Measurements from ENCODE around the gene TAF4.

TAF4 gene

DNA sequence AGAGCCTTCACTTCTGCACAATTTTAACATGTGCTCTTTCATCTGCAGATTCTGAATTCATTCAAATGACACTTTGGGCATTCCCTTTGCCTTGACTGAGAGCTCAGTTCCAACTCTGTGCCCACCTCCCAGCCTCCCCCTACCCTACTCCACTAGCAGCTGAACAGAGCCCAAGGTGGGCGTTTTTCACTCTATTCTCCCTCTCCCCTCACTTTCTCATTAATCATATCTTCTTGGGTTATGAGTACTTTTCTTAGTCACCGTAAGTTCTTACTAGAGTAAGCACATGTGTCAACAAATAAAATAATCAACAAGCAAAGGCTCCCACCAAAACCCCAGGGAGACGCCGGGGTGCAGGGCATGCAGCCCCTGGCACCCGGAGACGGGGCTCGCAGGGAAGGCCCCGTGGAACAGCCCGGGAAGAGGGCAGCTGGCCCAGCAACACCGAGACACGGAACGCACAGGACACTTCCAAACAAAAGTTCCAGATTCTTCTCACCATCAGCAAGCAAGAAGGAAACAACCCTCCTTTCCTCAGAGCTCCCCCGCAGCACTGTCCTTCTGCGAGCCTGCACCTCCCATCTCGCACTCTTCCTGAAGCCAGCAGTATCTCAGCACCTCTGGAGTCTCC is 34.1 kb downstream of the TAF4 start:
- Histone ChIP-seq H3K36me3 (ENCODE audit: control insufficient read depth in 5 of 5, insufficient read depth in 5 of 5, low read length in 5 of 5) (no peaks in the 10 kb centered on the region), H3K27ac (ENCODE audit: low read depth, low read length) (no peak overlapping the region), H3K9ac (ENCODE audit: low read length in 5 of 5) (no peak overlapping the region), H3K9me3 (ENCODE audit: control insufficient read depth in 5 of 5, low read length in 5 of 5) (no peaks in the 10 kb centered on the region), H3K27me3 (ENCODE audit: control insufficient read depth in 5 of 5, insufficient read depth in 4 of 5, low read length in 5 of 5) (no peaks in the 10 kb centered on the region), H3K4me1 (ENCODE audit: control insufficient read depth in 5 of 5, insufficient read depth in 5 of 5, low read length in 5 of 5) (peaks cover 0 to 13% (median 9%) of the 10 kb centered on the region in 5 donors), H3K4me3 (ENCODE audit: low read depth in 1 of 5, low read length in 5 of 5) (no peak overlapping the region)

- no peak overlapping the region for H3K9ac ChIP-seq (ENCODE audit: low read length in 5 of 5)
- H3K27ac ChIP-seq (ENCODE audit: low read depth, low read length), result no peak overlapping the region
- H3K4me1 ChIP-seq (ENCODE audit: control insufficient read depth in 5 of 5, insufficient read depth in 5 of 5, low read length in 5 of 5), result peaks cover 4 to 19% (median 15%) of the 10 kb centered on the region in 5 donors
- no peaks in the 10 kb centered on the region for H3K27me3 ChIP-seq (ENCODE audit: control insufficient read depth in 5 of 5, insufficient read depth in 4 of 5, low read length in 5 of 5)
- H3K4me3 ChIP-seq (ENCODE audit: low read depth in 1 of 5, low read length in 5 of 5), result no peak overlapping the region
- H3K36me3 ChIP-seq (ENCODE audit: control insufficient read depth in 5 of 5, insufficient read depth in 5 of 5, low read length in 5 of 5), result no peaks in the 10 kb centered on the region
- H3K9me3 ChIP-seq (ENCODE audit: control insufficient read depth in 5 of 5, low read length in 5 of 5), result no peaks in the 10 kb centered on the region
These were observed 34.7 kb downstream of the TAF4 start for GRCh38 chr20:62030834-62031434.

DNA sequence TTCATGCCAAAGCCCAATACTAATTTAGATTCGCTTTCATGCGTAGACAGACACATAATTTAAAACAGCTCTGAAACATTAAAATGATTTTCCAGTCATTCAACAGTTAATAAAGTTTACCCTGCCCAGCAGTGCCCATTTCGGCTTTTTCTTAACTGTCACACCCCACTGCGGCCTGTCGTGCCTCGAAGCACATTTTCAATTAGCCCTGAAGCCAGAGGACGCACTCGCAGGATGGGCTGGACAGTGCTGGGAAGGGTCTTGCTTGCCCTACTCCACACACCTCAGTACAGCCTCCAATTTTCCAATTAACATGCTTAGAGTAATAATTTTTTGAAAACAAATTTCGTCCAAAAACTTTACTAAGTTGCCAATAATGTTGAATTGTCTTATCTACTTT is 35.3 kb downstream of the TAF4 start:
- H3K4me3 ChIP-seq (ENCODE audit: low read depth in 1 of 5, low read length in 5 of 5), result no peak overlapping the region
- H3K4me1 ChIP-seq (ENCODE audit: control insufficient read depth in 5 of 5, insufficient read depth in 5 of 5, low read length in 5 of 5), result peaks cover 5 to 25% (median 20%) of the 10 kb centered on the region in 5 donors
- H3K27me3 ChIP-seq (ENCODE audit: control insufficient read depth in 5 of 5, insufficient read depth in 4 of 5, low read length in 5 of 5), result no peaks in the 10 kb centered on the region
- H3K36me3 ChIP-seq (ENCODE audit: control insufficient read depth in 5 of 5, insufficient read depth in 5 of 5, low read length in 5 of 5), result no peaks in the 10 kb centered on the region
- no peaks in the 10 kb centered on the region for H3K9me3 ChIP-seq (ENCODE audit: control insufficient read depth in 5 of 5, low read length in 5 of 5)
- no peak overlapping the region for H3K27ac ChIP-seq (ENCODE audit: low read depth, low read length)
- no peak overlapping the region for H3K9ac ChIP-seq (ENCODE audit: low read length in 5 of 5)

DNA sequence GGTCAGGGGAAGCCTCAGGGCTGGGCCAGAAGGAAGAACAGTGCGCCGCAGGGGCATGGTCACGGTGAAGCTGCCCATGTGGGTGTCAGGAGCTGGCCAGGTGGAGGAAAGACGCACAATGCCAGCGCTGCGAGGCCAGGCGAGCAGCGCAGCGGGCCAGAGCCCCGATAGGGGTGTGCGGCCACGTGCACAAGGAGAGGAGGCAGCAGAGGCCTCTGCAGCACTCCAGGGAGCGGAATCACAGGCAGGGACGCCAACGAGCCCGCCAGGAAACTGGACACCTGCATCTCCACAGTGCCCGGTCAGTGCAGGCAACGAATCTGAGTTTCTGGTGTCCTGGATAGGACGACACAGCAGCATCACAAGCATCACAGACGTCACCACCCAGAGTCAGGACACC is 35.7 kb downstream of the TAF4 start:
- no peak overlapping the region for H3K4me3 ChIP-seq (ENCODE audit: low read depth in 1 of 5, low read length in 5 of 5)
- H3K36me3 ChIP-seq (ENCODE audit: control insufficient read depth in 5 of 5, insufficient read depth in 5 of 5, low read length in 5 of 5), result no peaks in the 10 kb centered on the region
- no peaks in the 10 kb centered on the region for H3K27me3 ChIP-seq (ENCODE audit: control insufficient read depth in 5 of 5, insufficient read depth in 4 of 5, low read length in 5 of 5)
- no peak overlapping the region for H3K27ac ChIP-seq (ENCODE audit: low read depth, low read length)
- H3K9me3 ChIP-seq (ENCODE audit: control insufficient read depth in 5 of 5, low read length in 5 of 5), result no peaks in the 10 kb centered on the region
- no peak overlapping the region for H3K9ac ChIP-seq (ENCODE audit: low read length in 5 of 5)
- H3K4me1 ChIP-seq (ENCODE audit: control insufficient read depth in 5 of 5, insufficient read depth in 5 of 5, low read length in 5 of 5), result peaks cover 6 to 29% (median 23%) of the 10 kb centered on the region in 5 donors

GRCh38 chr20:62029296-62029695 is 36.4 kb downstream of the TAF4 start:
- peaks cover 6 to 31% (median 24%) of the 10 kb centered on the region in 5 donors for H3K4me1 ChIP-seq (ENCODE audit: control insufficient read depth in 5 of 5, insufficient read depth in 5 of 5, low read length in 5 of 5)
- H3K4me3 ChIP-seq (ENCODE audit: low read depth in 1 of 5, low read length in 5 of 5), result no peak overlapping the region
- no peaks in the 10 kb centered on the region for H3K27me3 ChIP-seq (ENCODE audit: control insufficient read depth in 5 of 5, insufficient read depth in 4 of 5, low read length in 5 of 5)
- H3K27ac ChIP-seq (ENCODE audit: low read depth, low read length), result no peak overlapping the region
- H3K9me3 ChIP-seq (ENCODE audit: control insufficient read depth in 5 of 5, low read length in 5 of 5), result no peaks in the 10 kb centered on the region
- H3K36me3 ChIP-seq (ENCODE audit: control insufficient read depth in 5 of 5, insufficient read depth in 5 of 5, low read length in 5 of 5), result no peaks in the 10 kb centered on the region
- H3K9ac ChIP-seq (ENCODE audit: low read length in 5 of 5), result no peak overlapping the region

- H3K4me3 ChIP-seq (ENCODE audit: low read depth in 1 of 5, low read length in 5 of 5), result no peak overlapping the region
- H3K9me3 ChIP-seq (ENCODE audit: control insufficient read depth in 5 of 5, low read length in 5 of 5), result no peaks in the 10 kb centered on the region
- H3K27ac ChIP-seq (ENCODE audit: low read depth, low read length), result no peak overlapping the region
- peaks cover 6 to 31% (median 24%) of the 10 kb centered on the region in 5 donors for H3K4me1 ChIP-seq (ENCODE audit: control insufficient read depth in 5 of 5, insufficient read depth in 5 of 5, low read length in 5 of 5)
- no peaks in the 10 kb centered on the region for H3K27me3 ChIP-seq (ENCODE audit: control insufficient read depth in 5 of 5, insufficient read depth in 4 of 5, low read length in 5 of 5)
- H3K9ac ChIP-seq (ENCODE audit: low read length in 5 of 5), result no peak overlapping the region
- H3K36me3 ChIP-seq (ENCODE audit: control insufficient read depth in 5 of 5, insufficient read depth in 5 of 5, low read length in 5 of 5), result no peaks in the 10 kb centered on the region
These were observed 37.3 kb downstream of the TAF4 start for GRCh38 chr20:62028384-62028783.

GRCh38 chr20:62027698-62028321 is 37.9 kb downstream of the TAF4 start:
- Histone ChIP-seq H3K27me3 (ENCODE audit: control insufficient read depth in 5 of 5, insufficient read depth in 4 of 5, low read length in 5 of 5) (no peaks in the 10 kb centered on the region), H3K27ac (ENCODE audit: low read depth, low read length) (no peak overlapping the region), H3K9ac (ENCODE audit: low read length in 5 of 5) (no peak overlapping the region), H3K4me1 (ENCODE audit: control insufficient read depth in 5 of 5, insufficient read depth in 5 of 5, low read length in 5 of 5) (peaks cover 6 to 27% (median 22%) of the 10 kb centered on the region in 5 donors), H3K4me3 (ENCODE audit: low read depth in 1 of 5, low read length in 5 of 5) (no peak overlapping the region), H3K9me3 (ENCODE audit: control insufficient read depth in 5 of 5, low read length in 5 of 5) (no peaks in the 10 kb centered on the region), H3K36me3 (ENCODE audit: control insufficient read depth in 5 of 5, insufficient read depth in 5 of 5, low read length in 5 of 5) (no peaks in the 10 kb centered on the region)

DNA sequence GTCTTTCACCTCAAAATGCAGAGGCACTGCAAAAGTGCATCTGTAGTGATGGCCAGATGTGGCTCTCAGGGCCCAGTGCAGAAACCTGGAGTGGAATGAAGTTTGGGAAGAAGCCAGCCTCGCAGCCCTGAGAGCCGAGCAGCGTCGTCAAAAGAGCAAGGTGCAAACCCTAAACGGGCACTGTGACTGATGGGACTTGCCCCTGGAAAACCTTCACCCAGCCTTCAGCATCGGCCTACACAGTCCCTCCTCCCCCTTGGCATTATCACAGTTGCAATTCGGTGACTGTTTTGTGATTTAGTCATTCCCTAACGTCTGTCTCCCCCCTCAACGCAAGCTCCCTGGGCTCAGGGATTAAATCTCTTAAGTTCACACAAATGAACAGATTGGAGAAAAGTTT is 38.6 kb downstream of the TAF4 start:
- Histone ChIP-seq H3K27ac (ENCODE audit: low read depth, low read length) (no peak overlapping the region), H3K36me3 (ENCODE audit: control insufficient read depth in 5 of 5, insufficient read depth in 5 of 5, low read length in 5 of 5) (no peaks in the 10 kb centered on the region), H3K4me1 (ENCODE audit: control insufficient read depth in 5 of 5, insufficient read depth in 5 of 5, low read length in 5 of 5) (peaks cover 6 to 21% (median 18%) of the 10 kb centered on the region in 5 donors), H3K27me3 (ENCODE audit: control insufficient read depth in 5 of 5, insufficient read depth in 4 of 5, low read length in 5 of 5) (no peaks in the 10 kb centered on the region), H3K4me3 (ENCODE audit: low read depth in 1 of 5, low read length in 5 of 5) (no peak overlapping the region), H3K9ac (ENCODE audit: low read length in 5 of 5) (no peak overlapping the region), H3K9me3 (ENCODE audit: control insufficient read depth in 5 of 5, low read length in 5 of 5) (no peaks in the 10 kb centered on the region)

- H3K4me3 ChIP-seq (ENCODE audit: low read depth in 1 of 5, low read length in 5 of 5), result no peak overlapping the region
- no peaks in the 10 kb centered on the region for H3K9me3 ChIP-seq (ENCODE audit: control insufficient read depth in 5 of 5, low read length in 5 of 5)
- H3K36me3 ChIP-seq (ENCODE audit: control insufficient read depth in 5 of 5, insufficient read depth in 5 of 5, low read length in 5 of 5), result no peaks in the 10 kb centered on the region
- H3K27me3 ChIP-seq (ENCODE audit: control insufficient read depth in 5 of 5, insufficient read depth in 4 of 5, low read length in 5 of 5), result no peaks in the 10 kb centered on the region
- H3K4me1 ChIP-seq (ENCODE audit: control insufficient read depth in 5 of 5, insufficient read depth in 5 of 5, low read length in 5 of 5), result peaks cover 6 to 23% (median 18%) of the 10 kb centered on the region in 5 donors
- no peak overlapping the region for H3K27ac ChIP-seq (ENCODE audit: low read depth, low read length)
- peak overlapping the region in 1 of 5 donors; percentile 11 for H3K9ac ChIP-seq (ENCODE audit: low read length in 5 of 5)
These were observed 39.2 kb downstream of the TAF4 start for GRCh38 chr20:62026564-62026856.

GRCh38 chr20:62025832-62026563 is 39.7 kb downstream of the TAF4 start:
- peak overlapping the region in 3 of 5 donors; percentile 11 to 27 (median 15) for H3K9ac ChIP-seq (ENCODE audit: low read length in 5 of 5)
- H3K4me1 ChIP-seq (ENCODE audit: control insufficient read depth in 5 of 5, insufficient read depth in 5 of 5, low read length in 5 of 5), result peaks cover 9 to 27% (median 24%) of the 10 kb centered on the region in 5 donors
- no peaks in the 10 kb centered on the region for H3K27me3 ChIP-seq (ENCODE audit: control insufficient read depth in 5 of 5, insufficient read depth in 4 of 5, low read length in 5 of 5)
- H3K36me3 ChIP-seq (ENCODE audit: control insufficient read depth in 5 of 5, insufficient read depth in 5 of 5, low read length in 5 of 5), result no peaks in the 10 kb centered on the region
- H3K4me3 ChIP-seq (ENCODE audit: low read depth in 1 of 5, low read length in 5 of 5), result peak overlapping the region in 3 of 5 donors; percentile 8 to 34 (median 17)
- no peak overlapping the region for H3K27ac ChIP-seq (ENCODE audit: low read depth, low read length)
- no peaks in the 10 kb centered on the region for H3K9me3 ChIP-seq (ENCODE audit: control insufficient read depth in 5 of 5, low read length in 5 of 5)

All from subcutaneous abdominal adipose tissue (tissue), 5 donors.